HFFc6 (cell line): Measurements from ENCODE around the gene MEIS1. TPM values are rescaled to one million over a fixed set of nuclear protein-coding genes. Genes with fewer than 3 reads are reported as not detected.

ENCODE experiments used
- DNase-seq: peaks from one replicate; pipeline ENCODE4 v3.0.0-alpha.2; 2018
- H3K27ac Mint-ChIP-seq: 2 replicates; pipeline ENCODE4 v1.8.0; 2020; ENCODE audit warnings: mild to moderate bottlenecking, mixed read lengths
- H3K27me3 Mint-ChIP-seq: 2 replicates; pipeline ENCODE4 v1.8.0; 2021; ENCODE audit warnings: mild to moderate bottlenecking, moderate library complexity, mixed read lengths; ENCODE audit not compliant: insufficient read depth
- H3K36me3 Mint-ChIP-seq: 2 replicates; pipeline ENCODE4 v1.8.0; 2021; ENCODE audit warnings: low read depth, mixed read lengths
- H3K4me1 Mint-ChIP-seq: 2 replicates; pipeline ENCODE4 v1.8.0; 2020; ENCODE audit warnings: low read depth, mixed read lengths
- H3K4me3 Mint-ChIP-seq: 2 replicates; pipeline ENCODE4 v1.8.0; 2020; ENCODE audit warnings: mild to moderate bottlenecking, moderate library complexity, mixed read lengths
- H3K9me3 Mint-ChIP-seq: 2 replicates; pipeline ENCODE4 v1.8.0; 2020; ENCODE audit warnings: mild to moderate bottlenecking, mixed read lengths
- total RNA-seq, 6 experiments: library from RNA; stranded (reverse); fragmentation: NEBNext Ultra II Directional; extraction: Animal tissue kit (Norgen Biotek cat#: 25700); gene quantifications; 2 replicates in 1 of 6; 3 replicates in 5 of 6; pipeline ENCODE4 v1.2.3, GENCODE V29; 2021
- TF ChIP-seq, protein P1 (sequence below): fragments of 200-600 bp; sonication (generic); IDR thresholded peaks from 2 replicates; pipeline ENCODE4 v1.5.0; 2021; ENCODE audit warnings: antibody characterized with exemption, mild to moderate bottlenecking

The MEIS1 gene
- total RNA-seq, 6 experiments from 2014 or later = 69.1 to 85.4 (median 74.1) TPM

DNA sequence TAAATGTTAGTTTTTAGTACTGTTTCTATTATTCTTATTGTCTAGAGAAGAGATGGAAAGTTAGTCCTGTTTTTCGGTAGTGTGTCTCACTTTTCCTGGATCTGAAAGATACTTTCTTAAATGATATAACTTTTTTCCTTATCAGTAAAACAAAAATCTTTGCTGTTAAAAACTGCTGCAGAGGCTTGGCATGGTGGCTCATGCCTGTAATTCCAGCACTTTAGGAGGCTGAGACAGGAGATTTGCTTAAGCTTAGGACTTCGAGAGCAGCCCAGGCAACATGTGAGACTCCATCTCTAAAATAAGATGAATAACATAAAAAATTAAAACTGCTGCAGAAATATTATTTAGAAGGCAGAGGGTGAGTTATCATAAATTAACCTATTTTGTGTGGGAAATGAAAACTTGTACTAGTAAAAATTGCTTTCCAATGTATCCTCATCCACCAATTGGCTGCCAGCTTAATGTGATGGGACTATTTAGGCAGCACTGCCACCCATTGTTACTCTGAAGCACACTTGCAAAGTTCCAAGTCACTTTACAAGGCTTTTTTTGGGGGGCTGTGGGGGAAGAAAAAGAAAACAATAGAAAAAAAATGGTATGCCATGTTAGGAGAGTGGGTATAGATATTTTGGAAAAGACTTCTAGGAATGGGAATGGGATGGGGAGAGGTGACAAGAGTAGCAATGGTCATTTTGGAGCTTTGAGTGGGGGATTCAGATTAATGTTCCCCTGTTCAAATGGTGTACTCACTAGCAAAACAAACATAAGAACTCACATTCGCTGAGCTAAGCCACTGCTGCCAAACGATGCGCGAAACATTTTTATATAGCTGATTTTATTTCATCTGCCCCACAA is 62.7 kb downstream of the MEIS1 start:
- TF ChIP-seq, protein P1, sequence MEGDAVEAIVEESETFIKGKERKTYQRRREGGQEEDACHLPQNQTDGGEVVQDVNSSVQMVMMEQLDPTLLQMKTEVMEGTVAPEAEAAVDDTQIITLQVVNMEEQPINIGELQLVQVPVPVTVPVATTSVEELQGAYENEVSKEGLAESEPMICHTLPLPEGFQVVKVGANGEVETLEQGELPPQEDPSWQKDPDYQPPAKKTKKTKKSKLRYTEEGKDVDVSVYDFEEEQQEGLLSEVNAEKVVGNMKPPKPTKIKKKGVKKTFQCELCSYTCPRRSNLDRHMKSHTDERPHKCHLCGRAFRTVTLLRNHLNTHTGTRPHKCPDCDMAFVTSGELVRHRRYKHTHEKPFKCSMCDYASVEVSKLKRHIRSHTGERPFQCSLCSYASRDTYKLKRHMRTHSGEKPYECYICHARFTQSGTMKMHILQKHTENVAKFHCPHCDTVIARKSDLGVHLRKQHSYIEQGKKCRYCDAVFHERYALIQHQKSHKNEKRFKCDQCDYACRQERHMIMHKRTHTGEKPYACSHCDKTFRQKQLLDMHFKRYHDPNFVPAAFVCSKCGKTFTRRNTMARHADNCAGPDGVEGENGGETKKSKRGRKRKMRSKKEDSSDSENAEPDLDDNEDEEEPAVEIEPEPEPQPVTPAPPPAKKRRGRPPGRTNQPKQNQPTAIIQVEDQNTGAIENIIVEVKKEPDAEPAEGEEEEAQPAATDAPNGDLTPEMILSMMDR = no peak
- H3K36me3 Mint-ChIP-seq = peaks cover 46% of the 10 kb centered on the region
- peak overlapping the region; percentile 94 for H3K27ac Mint-ChIP-seq
- H3K4me3 Mint-ChIP-seq = no peak overlapping the region
- no peak for DNase-seq
- H3K9me3 Mint-ChIP-seq = no peaks in the 10 kb centered on the region
- H3K27me3 Mint-ChIP-seq = peaks cover 3% of the 10 kb centered on the region
- peaks cover 84% of the 10 kb centered on the region for H3K4me1 Mint-ChIP-seq

DNA sequence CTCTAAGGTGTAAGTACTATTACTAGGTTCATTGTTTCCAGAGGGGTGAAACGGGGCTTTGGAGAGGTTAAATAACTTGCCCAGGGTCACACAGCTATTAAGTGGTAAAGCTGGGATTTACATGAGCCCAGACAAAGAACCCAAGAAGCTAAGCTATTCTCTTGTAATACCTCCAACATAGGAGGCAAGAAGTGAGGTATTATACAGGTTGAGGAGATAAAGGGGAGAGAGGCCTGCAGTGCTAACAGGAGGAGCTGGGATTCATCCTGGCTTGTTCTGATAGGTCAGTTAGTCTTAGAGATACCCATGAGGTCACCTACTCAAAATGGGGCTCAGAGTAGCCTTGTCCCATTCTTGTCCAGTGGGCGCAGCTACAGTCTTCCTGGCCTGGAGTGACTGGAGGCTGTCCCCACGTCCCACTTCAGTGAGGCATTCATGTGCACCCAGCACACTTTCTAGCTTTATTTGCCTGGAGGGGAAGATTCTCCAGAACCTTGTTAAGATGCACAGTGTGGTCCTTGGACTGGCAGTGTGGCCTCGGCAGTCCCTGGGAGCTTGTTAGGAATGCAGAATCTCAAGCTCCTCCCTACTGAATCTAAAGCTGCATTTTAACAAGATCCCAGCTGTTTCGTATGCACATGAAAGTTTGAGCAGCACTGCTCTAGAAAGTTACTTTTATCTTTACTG is 63.5 kb downstream of the MEIS1 start:
- no peak for DNase-seq
- peaks cover 4% of the 10 kb centered on the region for H3K27me3 Mint-ChIP-seq
- no peak overlapping the region for H3K4me3 Mint-ChIP-seq
- H3K36me3 Mint-ChIP-seq = peaks cover 47% of the 10 kb centered on the region
- TF ChIP-seq, protein P1 = no peak
- H3K9me3 Mint-ChIP-seq = no peaks in the 10 kb centered on the region
- peak overlapping the region; percentile 94 for H3K27ac Mint-ChIP-seq
- H3K4me1 Mint-ChIP-seq = peaks cover 77% of the 10 kb centered on the region

DNA sequence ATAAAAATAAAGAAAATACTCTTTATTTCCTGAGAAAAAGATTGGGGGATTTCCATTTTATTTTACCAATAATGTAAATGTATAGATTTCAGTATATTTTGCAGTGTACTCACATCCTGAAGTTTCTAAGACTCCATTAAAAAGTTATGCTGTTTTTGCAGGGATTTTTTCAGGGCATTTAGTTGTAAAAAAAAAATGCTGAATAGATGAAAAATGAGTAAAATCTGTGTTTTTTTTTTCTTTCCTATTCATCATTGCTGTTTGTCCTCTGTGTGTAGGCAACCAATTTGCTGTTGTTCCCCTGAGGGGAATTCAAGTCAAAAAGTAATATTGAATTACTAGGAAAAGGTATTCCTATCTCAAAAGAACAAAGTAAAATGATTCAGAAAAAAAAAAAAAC is 66.3 kb downstream of the MEIS1 start:
- Mint-ChIP-seq H3K27ac (no peak overlapping the region), H3K36me3 (peaks cover 36% of the 10 kb centered on the region), H3K27me3 (peaks cover 2% of the 10 kb centered on the region; the same call in 1 of the 2 replicates), H3K9me3 (no peaks in the 10 kb centered on the region), H3K4me3 (no peak overlapping the region), H3K4me1 (peaks cover 62% of the 10 kb centered on the region)
- TF ChIP-seq, protein P1 = no peak
- DNase-seq = no peak

DNA sequence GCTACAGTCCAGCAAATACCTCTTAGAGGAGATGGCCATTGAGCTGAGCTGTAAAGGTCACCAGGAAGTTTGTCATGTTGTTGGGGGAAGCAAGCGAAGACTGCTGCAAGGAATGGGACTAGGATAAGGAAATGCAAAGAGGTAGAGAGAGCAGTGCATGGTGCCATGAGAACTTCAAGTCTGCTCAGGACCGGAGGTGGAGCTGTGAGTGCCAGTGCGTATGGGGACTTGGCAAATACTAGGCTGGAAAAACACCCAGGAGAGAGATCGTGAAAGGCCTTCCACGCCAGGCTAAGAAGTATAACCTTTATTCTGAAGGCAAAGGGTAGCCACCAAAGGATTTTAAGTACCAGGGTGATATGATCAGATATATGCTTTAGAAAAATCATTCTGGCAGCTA is 71.3 kb downstream of the MEIS1 start:
- DNase-seq = no peak
- Mint-ChIP-seq H3K4me1 (peaks cover 71% of the 10 kb centered on the region), H3K4me3 (peak overlapping the region; percentile 2; the same call in 1 of the 2 replicates), H3K27me3 (peaks cover 2% of the 10 kb centered on the region; the same call in 1 of the 2 replicates), H3K36me3 (peaks cover 30% of the 10 kb centered on the region), H3K27ac (peak overlapping the region; percentile 22; the same call in 1 of the 2 replicates), H3K9me3 (no peaks in the 10 kb centered on the region)
- TF ChIP-seq, protein P1 = no peak

DNA sequence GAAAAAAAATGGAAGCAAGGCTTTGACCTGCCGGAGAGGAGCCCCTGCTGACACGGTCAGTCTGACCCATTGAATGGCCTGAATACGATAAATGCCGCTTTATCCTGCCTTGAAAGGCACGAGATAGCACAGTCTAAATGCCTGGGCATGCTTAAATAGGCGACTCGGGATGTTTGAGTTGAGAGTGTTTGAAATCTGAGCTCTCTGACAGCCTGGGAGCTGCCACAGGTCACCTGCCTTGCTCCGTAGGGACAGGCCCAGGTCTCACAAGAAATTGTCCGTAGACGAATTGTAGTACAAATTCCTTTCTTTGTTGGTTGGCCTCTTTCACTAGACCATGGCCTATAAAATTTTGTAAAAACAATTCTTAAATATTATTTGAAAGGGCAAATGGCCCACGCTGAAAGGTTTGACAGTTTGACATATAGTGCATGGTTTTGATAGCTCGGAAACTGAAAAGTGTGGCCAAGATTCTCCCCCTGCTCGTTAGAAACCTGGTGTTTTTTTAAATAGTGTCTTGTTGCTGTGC is 72.8 kb downstream of the MEIS1 start:
- H3K4me1 Mint-ChIP-seq = peaks cover 59% of the 10 kb centered on the region
- H3K9me3 Mint-ChIP-seq = no peaks in the 10 kb centered on the region
- H3K4me3 Mint-ChIP-seq = peak overlapping the region; percentile 52
- peaks cover 21% of the 10 kb centered on the region for H3K36me3 Mint-ChIP-seq
- H3K27me3 Mint-ChIP-seq = peaks cover 2% of the 10 kb centered on the region; the same call in 1 of the 2 replicates
- peak overlapping the region; percentile 93 for H3K27ac Mint-ChIP-seq
- TF ChIP-seq, protein P1 = no peak
- DNase-seq = no peak
